Karpas-422 (cell line): ENCODE data around the gene MCAM. TPM values are rescaled to one million over a fixed set of nuclear protein-coding genes. Genes with fewer than 3 reads are reported as not detected.

ENCODE experiments used
- DNase-seq: peaks from one replicate; pipeline ENCODE4 v3.0.0-alpha.2; 2015
- H2AFZ ChIP-seq: fragments of 200-600 bp; sonication (generic); 2 replicates; pipeline ENCODE4 v1.6.1; 2014; ENCODE audit warnings: antibody characterized with exemption, low read length, mixed read lengths
- H3K27ac ChIP-seq: fragments of 200-600 bp; sonication (generic); 2 replicates; pipeline ENCODE4 v1.5.1; 2014; ENCODE audit warnings: mild to moderate bottlenecking, low read length, moderate library complexity
- H3K27me3 ChIP-seq: fragments of 200-600 bp; sonication (generic); 2 replicates; pipeline ENCODE4 v1.6.1; 2014; ENCODE audit warnings: low read length, mixed read lengths
- H3K36me3 ChIP-seq: fragments of 200-600 bp; sonication (generic); 2 replicates; pipeline ENCODE4 v1.6.1; 2014; ENCODE audit warnings: low read length, mixed read lengths; ENCODE audit not compliant: insufficient read depth
- H3K4me1 ChIP-seq: fragments of 200-600 bp; sonication (generic); 2 replicates; pipeline ENCODE4 v1.6.1; 2014; ENCODE audit warnings: mild to moderate bottlenecking, low read length, mixed read lengths
- H3K4me2 ChIP-seq: fragments of 200-600 bp; sonication (generic); 2 replicates; pipeline ENCODE4 v1.6.1; 2014; ENCODE audit warnings: low read length, low read depth, mild to moderate bottlenecking; ENCODE audit not compliant: poor library complexity, severe bottlenecking
- H3K4me3 ChIP-seq: fragments of 200-600 bp; sonication (generic); 2 replicates; pipeline ENCODE4 v1.5.1; 2014; ENCODE audit warnings: mild to moderate bottlenecking, antibody characterized with exemption, low read length, mixed read lengths
- H3K79me2 ChIP-seq: fragments of 200-600 bp; sonication (generic); 2 replicates; pipeline ENCODE4 v1.6.1; 2014; ENCODE audit warnings: mild to moderate bottlenecking, low read length, mixed read lengths
- H3K9ac ChIP-seq: fragments of 200-600 bp; sonication (generic); 2 replicates; pipeline ENCODE4 v1.6.0; 2014; ENCODE audit warnings: low read length
- H3K9me2 ChIP-seq: fragments of 200-600 bp; sonication (generic), shearing (Covaris generic); replicated peaks from 2 replicates; pipeline ENCODE4 v1.6.0; 2014; ENCODE audit warnings: mild to moderate bottlenecking, low read length, moderate library complexity; ENCODE audit not compliant: insufficient read depth
- H3K9me3 ChIP-seq: fragments of 300-700, 200-600 bp; sonication (generic); 2 replicates; pipeline ENCODE4 v1.6.1; 2014; ENCODE audit warnings: low read length, mixed read lengths
- H4K20me1 ChIP-seq: fragments of 200-600 bp; sonication (generic); 2 replicates; pipeline ENCODE4 v1.6.1; 2014; ENCODE audit warnings: mild to moderate bottlenecking, antibody characterized with exemption, low read length, low read depth; ENCODE audit not compliant: insufficient read depth
- total RNA-seq: library from RNA; depleted of rRNA; stranded (reverse); fragments of >200 nt; shearing (Covaris generic); gene quantifications from 2 replicates; pipeline ENCODE4 v1.2.3, GENCODE V29; 2014; ENCODE audit warnings: low replicate concordance

MCAM gene
- total RNA-seq, 1 experiment from 2014 or later: 2.0 TPM

GRCh38 chr11:119298726-119299125 lies 18.2 kb downstream of the MCAM start:
- no peak overlapping the region for H3K27ac ChIP-seq
- H3K4me3 ChIP-seq: no peak overlapping the region
- no peak for DNase-seq
- H3K9me3 ChIP-seq: no peaks in the 10 kb centered on the region
- H3K9me2 ChIP-seq: no peaks in the 10 kb centered on the region
- H3K27me3 ChIP-seq: no peaks in the 10 kb centered on the region
- no peak overlapping the region for H2AFZ ChIP-seq
- H3K79me2 ChIP-seq: no peaks in the 10 kb centered on the region
- no peak overlapping the region for H3K4me2 ChIP-seq
- no peak overlapping the region for H3K9ac ChIP-seq
- H3K36me3 ChIP-seq: no peaks in the 10 kb centered on the region; the same call in 1 of the 2 replicates
- H4K20me1 ChIP-seq: no peaks in the 10 kb centered on the region
- H3K4me1 ChIP-seq: no peaks in the 10 kb centered on the region

DNA sequence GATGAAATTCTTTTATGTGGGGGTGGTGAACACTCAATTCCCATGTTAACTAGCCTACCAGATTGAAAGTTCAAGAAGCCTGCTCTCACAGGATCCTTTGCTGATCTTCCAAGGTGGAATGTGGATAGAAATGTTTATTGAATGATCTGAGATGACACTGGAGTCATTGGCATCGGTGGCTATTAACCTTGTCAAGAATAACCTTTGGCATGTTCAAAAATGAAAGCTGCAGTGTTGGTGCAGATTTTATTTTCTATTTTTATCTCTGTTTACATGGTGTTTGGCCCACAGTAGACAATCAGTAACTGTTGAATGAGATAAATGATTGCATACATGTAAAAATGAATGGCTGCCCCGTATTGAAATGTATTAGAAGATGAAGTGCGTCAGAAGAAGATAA lies 19.0 kb downstream of the MCAM start:
- no peaks in the 10 kb centered on the region for H3K4me1 ChIP-seq
- H3K27ac ChIP-seq: no peak overlapping the region
- no peak overlapping the region for H3K4me2 ChIP-seq
- H4K20me1 ChIP-seq: no peaks in the 10 kb centered on the region
- H3K27me3 ChIP-seq: no peaks in the 10 kb centered on the region
- H3K79me2 ChIP-seq: no peaks in the 10 kb centered on the region
- no peak overlapping the region for H2AFZ ChIP-seq
- DNase-seq: no peak
- H3K36me3 ChIP-seq: no peaks in the 10 kb centered on the region; the same call in 1 of the 2 replicates
- no peak overlapping the region for H3K9ac ChIP-seq
- no peak overlapping the region for H3K4me3 ChIP-seq
- no peaks in the 10 kb centered on the region for H3K9me3 ChIP-seq
- no peaks in the 10 kb centered on the region for H3K9me2 ChIP-seq

DNA sequence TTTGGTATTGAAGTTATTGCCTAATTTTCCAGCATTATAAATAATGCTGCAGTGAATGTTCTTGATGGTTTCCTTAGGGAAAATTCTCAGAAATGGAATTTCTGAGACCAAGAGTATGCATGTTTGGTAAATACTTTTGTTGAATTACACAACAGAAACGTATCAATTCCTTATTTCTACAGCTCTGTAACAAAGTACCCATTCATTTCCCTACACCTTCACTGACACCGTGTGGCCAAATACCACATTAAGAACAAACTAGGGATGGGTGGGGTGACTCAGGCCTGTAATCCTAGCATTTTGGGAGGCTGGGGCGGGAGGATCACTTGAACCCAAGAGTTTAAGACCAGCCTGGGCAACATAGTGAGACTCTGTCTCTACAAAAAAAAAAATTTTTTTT lies 21.8 kb downstream of the MCAM start:
- Histone ChIP-seq H3K9ac (no peak overlapping the region), H3K79me2 (no peaks in the 10 kb centered on the region), H3K27me3 (no peaks in the 10 kb centered on the region), H2AFZ (no peak overlapping the region), H3K9me3 (no peaks in the 10 kb centered on the region), H3K4me1 (no peaks in the 10 kb centered on the region), H3K4me2 (no peak overlapping the region), H3K4me3 (no peak overlapping the region), H3K27ac (no peak overlapping the region), H3K9me2 (no peaks in the 10 kb centered on the region), H3K36me3 (no peaks in the 10 kb centered on the region; the same call in 1 of the 2 replicates), H4K20me1 (no peaks in the 10 kb centered on the region)
- no peak for DNase-seq

DNA sequence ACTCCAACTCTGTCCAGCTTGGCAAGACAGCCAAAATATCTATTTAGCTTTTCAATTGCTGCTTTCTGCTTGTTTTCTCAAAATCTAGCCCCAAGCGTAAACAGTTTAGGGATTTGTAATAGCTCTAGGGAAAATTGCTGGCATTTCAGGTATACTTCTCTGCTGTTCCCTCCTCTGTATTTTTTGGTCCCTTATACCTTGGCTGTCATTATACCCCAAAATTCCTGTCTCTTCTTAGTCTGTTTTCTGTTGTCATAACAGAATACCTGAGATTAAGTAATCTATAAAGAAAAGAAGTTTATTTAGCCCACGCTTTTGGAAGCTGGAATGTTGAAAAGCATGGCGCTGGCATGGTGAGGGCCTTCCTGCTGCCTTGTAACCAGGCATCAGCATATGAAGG lies 23.5 kb downstream of the MCAM start:
- H3K9ac ChIP-seq: no peak overlapping the region
- no peaks in the 10 kb centered on the region for H3K9me3 ChIP-seq
- no peaks in the 10 kb centered on the region for H3K79me2 ChIP-seq
- 0 out of 2 replicates have a peak, but pooled peaks cover 4% of the 10 kb centered on the region for H3K4me1 ChIP-seq
- H3K36me3 ChIP-seq: no peaks in the 10 kb centered on the region
- no peaks in the 10 kb centered on the region for H3K27me3 ChIP-seq
- DNase-seq: no peak
- H3K4me2 ChIP-seq: no peak overlapping the region
- no peaks in the 10 kb centered on the region for H4K20me1 ChIP-seq
- no peaks in the 10 kb centered on the region for H3K9me2 ChIP-seq
- H3K27ac ChIP-seq: no peak overlapping the region
- no peak overlapping the region for H3K4me3 ChIP-seq
- no peak overlapping the region for H2AFZ ChIP-seq

DNA sequence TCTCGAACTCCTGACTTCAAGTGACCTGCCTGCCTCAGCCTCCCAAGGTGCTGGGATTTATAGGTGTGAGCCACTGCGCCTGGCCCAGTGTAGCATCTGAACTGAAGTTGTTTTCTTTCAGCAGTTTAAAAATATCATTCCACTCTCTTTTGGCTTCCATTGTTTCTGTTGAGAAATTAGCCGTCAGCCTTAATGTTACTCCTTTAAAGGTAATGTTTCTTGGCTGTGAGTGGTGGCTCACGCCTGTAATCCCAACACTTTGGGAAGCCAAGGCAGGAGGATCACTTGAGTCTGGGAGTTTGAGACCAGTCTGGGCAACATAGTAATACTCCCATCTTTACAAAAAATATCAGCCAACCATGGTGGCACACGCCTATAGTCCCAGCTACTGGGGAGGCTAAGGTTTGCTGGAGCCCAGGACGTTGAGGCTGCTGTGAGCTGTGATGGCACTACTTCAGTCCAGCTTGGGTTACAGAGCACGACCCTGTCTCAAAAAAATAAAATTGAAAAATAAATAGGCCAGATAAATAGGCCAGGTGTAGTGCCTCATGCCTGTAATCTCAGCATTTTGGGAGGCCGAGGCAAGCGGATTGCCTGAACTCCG lies 25.9 kb downstream of the MCAM start:
- H3K9ac ChIP-seq: no peak overlapping the region
- no peak overlapping the region for H3K27ac ChIP-seq
- H3K4me1 ChIP-seq: 0 out of 2 replicates have a peak, but pooled peaks cover 4% of the 10 kb centered on the region
- no peaks in the 10 kb centered on the region for H3K9me2 ChIP-seq
- no peaks in the 10 kb centered on the region for H3K27me3 ChIP-seq
- H3K4me3 ChIP-seq: no peak overlapping the region
- DNase-seq: no peak
- H3K36me3 ChIP-seq: peaks cover 3% of the 10 kb centered on the region; the same call in 1 of the 2 replicates
- H4K20me1 ChIP-seq: no peaks in the 10 kb centered on the region
- no peaks in the 10 kb centered on the region for H3K79me2 ChIP-seq
- H3K4me2 ChIP-seq: no peak overlapping the region
- no peaks in the 10 kb centered on the region for H3K9me3 ChIP-seq
- H2AFZ ChIP-seq: no peak overlapping the region

GRCh38 chr11:119288219-119288618 lies 28.7 kb downstream of the MCAM start:
- H3K27me3 ChIP-seq: no peaks in the 10 kb centered on the region
- no peak for DNase-seq
- H3K36me3 ChIP-seq: peaks cover 3% of the 10 kb centered on the region; the same call in 1 of the 2 replicates
- H2AFZ ChIP-seq: no peak overlapping the region
- H3K4me3 ChIP-seq: no peak overlapping the region
- no peak overlapping the region for H3K9ac ChIP-seq
- H3K4me1 ChIP-seq: 0 out of 2 replicates have a peak, but pooled peaks cover 4% of the 10 kb centered on the region
- no peak overlapping the region for H3K27ac ChIP-seq
- H4K20me1 ChIP-seq: no peaks in the 10 kb centered on the region
- H3K9me3 ChIP-seq: no peaks in the 10 kb centered on the region
- no peak overlapping the region for H3K4me2 ChIP-seq
- H3K9me2 ChIP-seq: no peaks in the 10 kb centered on the region
- H3K79me2 ChIP-seq: no peaks in the 10 kb centered on the region

DNA sequence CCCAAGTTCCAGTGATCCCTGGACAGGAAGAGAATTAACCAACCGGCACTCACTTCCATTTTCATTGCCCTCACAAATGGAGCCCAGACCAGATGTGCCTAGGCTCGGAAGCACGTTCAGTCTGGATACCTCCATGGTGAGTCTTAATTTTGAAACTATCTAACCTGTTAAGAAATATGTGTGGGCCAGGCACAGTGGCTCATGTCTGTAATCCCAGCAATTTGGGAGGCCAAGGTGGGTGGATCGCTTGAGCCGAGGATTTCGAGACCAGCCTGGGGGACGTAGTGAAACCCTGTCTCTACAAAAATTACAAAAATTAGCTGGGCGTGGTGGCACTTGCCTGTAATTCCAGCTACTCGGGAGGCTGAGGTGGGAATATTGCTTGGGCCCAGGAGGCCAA lies 31.5 kb downstream of the MCAM start:
- Histone ChIP-seq H3K4me1 (0 out of 2 replicates have a peak, but pooled peaks cover 4% of the 10 kb centered on the region), H3K36me3 (peaks cover 3% of the 10 kb centered on the region; the same call in 1 of the 2 replicates), H4K20me1 (no peaks in the 10 kb centered on the region), H3K9me3 (no peaks in the 10 kb centered on the region), H2AFZ (no peak overlapping the region), H3K4me2 (no peak overlapping the region), H3K9ac (no peak overlapping the region), H3K79me2 (no peaks in the 10 kb centered on the region), H3K27ac (no peak overlapping the region), H3K27me3 (no peaks in the 10 kb centered on the region), H3K4me3 (no peak overlapping the region), H3K9me2 (no peaks in the 10 kb centered on the region)
- DNase-seq: no peak

DNA sequence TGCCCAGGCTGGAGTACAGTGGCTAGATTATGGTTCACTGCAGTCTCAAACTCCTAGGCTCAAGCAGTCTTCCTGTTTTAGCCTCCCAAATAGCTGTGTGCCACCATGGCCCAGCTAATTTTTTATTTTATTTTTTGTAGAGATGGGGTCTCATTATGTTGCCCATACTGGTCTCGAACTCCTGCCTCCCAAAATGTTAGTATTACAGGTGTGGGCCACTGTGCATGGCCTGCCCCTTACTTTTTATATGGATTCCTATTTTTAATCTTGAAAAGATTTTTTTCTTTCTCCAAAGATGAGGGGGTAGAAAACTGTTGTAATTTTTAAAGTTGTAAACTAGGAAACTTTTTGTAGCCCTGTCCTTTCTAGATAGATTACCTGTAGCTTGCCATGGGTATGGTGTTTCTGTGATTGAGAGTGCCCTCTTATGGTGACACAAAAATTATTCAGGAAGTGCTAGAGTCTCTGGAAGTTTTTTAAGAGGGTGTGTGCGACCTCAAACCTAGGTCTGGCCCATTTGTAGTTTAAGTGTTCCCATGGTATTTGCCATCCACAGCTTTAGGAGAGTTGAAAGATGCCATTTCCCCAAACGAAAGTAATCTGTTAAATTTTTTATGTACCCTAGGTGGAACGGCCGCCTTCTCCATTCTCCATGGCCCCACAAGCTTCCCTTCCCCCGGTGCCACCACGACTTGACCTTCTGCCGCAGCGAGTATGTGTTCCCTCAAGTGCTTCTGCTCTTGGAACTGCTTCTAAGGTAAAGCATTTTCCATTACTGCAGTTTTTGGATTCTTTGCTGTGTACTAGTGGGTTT lies 32.4 kb downstream of the MCAM start:
- Histone ChIP-seq H3K9me3 (no peaks in the 10 kb centered on the region), H3K9me2 (no peaks in the 10 kb centered on the region), H2AFZ (no peak overlapping the region), H3K79me2 (no peaks in the 10 kb centered on the region), H3K4me2 (no peak overlapping the region), H3K9ac (no peak overlapping the region), H3K36me3 (peaks cover 3% of the 10 kb centered on the region; the same call in 1 of the 2 replicates), H3K4me3 (no peak overlapping the region), H3K4me1 (0 out of 2 replicates have a peak, but pooled peaks cover 4% of the 10 kb centered on the region), H4K20me1 (no peaks in the 10 kb centered on the region), H3K27me3 (no peaks in the 10 kb centered on the region), H3K27ac (no peak overlapping the region)
- DNase-seq: peak; percentile 71
